OCI-LY7 (cell line): ENCODE results near the gene LCOR. TPM values are rescaled to one million over a fixed set of nuclear protein-coding genes. Genes with fewer than 3 reads are reported as not detected.

Experiments used
- BruUV-seq: library from RNA; stranded (reverse); fragments of 400-500 nt; replicated peaks from 2 replicates; lab custom pipeline; 2021; lab: Mats Ljungman, UMichigan
- CTCF ChIA-PET: fragments of 300-600 bp; sonication (Branson Sonifier 250); formaldehyde crosslinking; loops from one replicate; lab custom pipeline; 2022; ENCODE audit warnings: antibody characterized with exemption; ENCODE audit not compliant: unreplicated experiment; lab: Charles Lee
- POLR2A ChIA-PET: fragments of 300-600 bp; sonication (Branson Sonifier 250); formaldehyde crosslinking; loops from one replicate; lab custom pipeline; 2022; ENCODE audit warnings: antibody characterized with exemption; lab: Charles Lee
- DNase-seq: peaks from one replicate; pipeline ENCODE4 v3.0.0-alpha.2; 2015; ENCODE audit warnings: low spot score
- H2AFZ ChIP-seq: fragments of 200-600 bp; sonication (generic), shearing (Covaris generic); 2 replicates; pipeline ENCODE4 v1.6.1; 2014; ENCODE audit warnings: mild to moderate bottlenecking, antibody characterized with exemption, low read length, moderate library complexity
- H3K27ac ChIP-seq: fragments of 200-600 bp; sonication (generic); 2 replicates; pipeline ENCODE4 v1.5.1; 2014; ENCODE audit warnings: mixed run types, low read depth, mild to moderate bottlenecking, moderate library complexity, low read length, inconsistent platforms; ENCODE audit not compliant: poor library complexity, severe bottlenecking
- H3K36me3 ChIP-seq: fragments of 200-600 bp; sonication (generic); 2 replicates; pipeline ENCODE4 v1.6.1; 2014; ENCODE audit warnings: mild to moderate bottlenecking, antibody characterized with exemption, low read length, moderate library complexity, mixed read lengths; ENCODE audit not compliant: insufficient read depth
- H3K4me1 ChIP-seq: fragments of 200-600 bp; sonication (generic); 2 replicates; pipeline ENCODE4 v1.5.1; 2014; ENCODE audit warnings: mild to moderate bottlenecking, low read length; ENCODE audit not compliant: insufficient read depth, poor library complexity, severe bottlenecking
- H3K4me2 ChIP-seq: fragments of 200-600 bp; sonication (generic); 2 replicates; pipeline ENCODE4 v1.6.1; 2014; ENCODE audit warnings: mild to moderate bottlenecking, low read length
- H3K4me3 ChIP-seq: fragments of 200-600 bp; sonication (generic); 2 replicates; pipeline ENCODE4 v1.5.1; 2014; ENCODE audit warnings: mild to moderate bottlenecking, low read depth, low read length; ENCODE audit not compliant: poor library complexity, severe bottlenecking
- H3K79me2 ChIP-seq: fragments of 200-600 bp; sonication (generic); 2 replicates; pipeline ENCODE4 v1.6.1; 2016; ENCODE audit warnings: low read depth, mild to moderate bottlenecking, low read length, moderate library complexity, mixed read lengths; ENCODE audit not compliant: insufficient read depth
- H3K9me2 ChIP-seq: fragments of 200-600 bp; sonication (generic); 2 replicates; pipeline ENCODE4 v1.6.1; 2016; ENCODE audit warnings: mild to moderate bottlenecking, low read length, mixed read lengths; ENCODE audit not compliant: insufficient read depth
- H3K9me3 ChIP-seq: fragments of 200-600 bp; sonication (generic); 2 replicates; pipeline ENCODE4 v1.6.1; 2014; ENCODE audit warnings: mild to moderate bottlenecking, mixed run types, low read length, mixed read lengths
- H4K20me1 ChIP-seq: fragments of 200-600 bp; sonication (generic); 2 replicates; pipeline ENCODE4 v1.6.1; 2014; ENCODE audit warnings: mild to moderate bottlenecking, antibody characterized with exemption, low read length, moderate library complexity, mixed read lengths; ENCODE audit not compliant: insufficient read depth
- EZH2phosphoT487 ChIP-seq: fragments of 200-600 bp; sonication (generic); IDR thresholded peaks from 2 replicates; pipeline ENCODE4 v1.6.1; 2018; ENCODE audit warnings: low read depth, borderline replicate concordance, mild to moderate bottlenecking, mixed run types, antibody characterized with exemption, low read length, moderate library complexity, mixed read lengths
- intact Hi-C: fragments of 100-400 bp; cut with micrococcal nuclease; formaldehyde crosslinking; loops from one replicate; pipeline ENCODE4 v1.10.0; 2022; ENCODE audit not compliant: unreplicated experiment
- total RNA-seq, 2 experiments: library from RNA; depleted of rRNA in 1 of 2; stranded (reverse); fragments of >200 nt in 1 of 2; shearing (Covaris generic) in 1 of 2; gene quantifications; 2 replicates each; pipeline ENCODE4 v1.2.3, GENCODE V29; 2014 to 2022
- TF ChIP-seq, protein P1 (sequence below): fragments of 200-600 bp; sonication (generic); conservative IDR thresholded peaks from 2 replicates; pipeline ENCODE4 v1.5.1; 2014; ENCODE audit warnings: mild to moderate bottlenecking, antibody characterized with exemption, low read length, moderate library complexity, mixed read lengths

The LCOR gene
- total RNA-seq, 2 experiments from 2014 or later = 17.1 to 58.4 TPM

DNA sequence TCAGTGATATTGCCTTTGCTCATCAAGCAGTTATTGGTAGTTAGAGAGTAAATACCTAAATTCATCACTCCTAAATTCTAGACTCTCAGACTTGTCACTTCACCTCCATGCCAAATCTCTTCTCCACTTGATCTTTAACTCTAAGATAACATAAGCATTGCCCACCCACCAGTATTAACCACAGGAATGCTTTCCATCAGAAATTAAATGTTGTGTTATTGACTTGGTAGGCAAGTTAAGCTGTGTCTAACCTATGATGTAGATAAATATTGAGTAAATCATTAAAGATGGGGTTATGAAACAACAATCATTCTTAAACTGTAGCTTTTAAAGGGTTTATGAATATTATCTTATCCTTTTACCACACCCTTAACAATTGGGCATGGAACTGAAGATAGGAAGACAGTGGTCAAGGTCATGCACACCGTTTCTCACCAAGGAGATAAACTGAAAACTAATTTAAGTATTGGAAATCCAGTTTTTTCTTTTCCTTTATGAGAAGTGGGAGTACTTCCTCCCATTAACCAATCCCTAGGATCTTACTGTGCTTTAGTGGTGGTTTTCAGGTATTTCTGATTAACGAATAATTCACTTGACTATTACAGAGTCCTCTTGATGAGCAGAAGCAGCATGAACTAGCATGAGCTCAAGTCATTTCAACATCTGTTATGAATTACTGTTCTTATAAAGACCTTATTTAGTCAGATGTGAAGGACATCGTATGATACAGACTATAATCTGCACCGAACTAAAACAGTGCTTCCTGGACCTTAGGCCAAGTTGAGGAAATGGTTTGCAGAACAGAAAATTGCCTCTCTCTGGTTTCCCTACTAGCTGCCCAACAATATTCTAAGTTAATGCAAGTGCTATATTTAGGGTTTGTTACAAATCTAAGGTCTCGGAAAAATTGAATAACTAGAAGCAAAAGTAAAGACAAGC is 142.0 kb downstream of the LCOR start:
- ChIA-PET CTCF (interaction anchor here (0.5 kb wide), 1 partner anchor 62 kb away, joined by 3 read pairs; no protein-coding TSS in a partner anchor), POLR2A (interaction anchor here (0.5 to 2.5 kb wide), 14 partner anchors 8 to 475 kb away, joined by 3 to 12 read pairs (median 3); no protein-coding TSS in a partner anchor)
- DNase-seq = peak; percentile 76
- intact Hi-C loops = no loop called here
- Histone ChIP-seq H3K36me3 (no peaks in the 10 kb centered on the region), H3K9me2 (no peaks in the 10 kb centered on the region), H4K20me1 (no peaks in the 10 kb centered on the region), H3K4me1 (peaks cover 41% of the 10 kb centered on the region), H3K4me3 (peak overlapping the region; percentile 10), H2AFZ (peak overlapping the region; percentile 3; the same call in 1 of the 2 replicates), H3K9me3 (no peaks in the 10 kb centered on the region), H3K4me2 (peak overlapping the region; percentile 67), H3K79me2 (no peaks in the 10 kb centered on the region), H3K27ac (peak overlapping the region; percentile 77)
- no TSS peak for BruUV-seq
- TF ChIP-seq, protein P1, sequence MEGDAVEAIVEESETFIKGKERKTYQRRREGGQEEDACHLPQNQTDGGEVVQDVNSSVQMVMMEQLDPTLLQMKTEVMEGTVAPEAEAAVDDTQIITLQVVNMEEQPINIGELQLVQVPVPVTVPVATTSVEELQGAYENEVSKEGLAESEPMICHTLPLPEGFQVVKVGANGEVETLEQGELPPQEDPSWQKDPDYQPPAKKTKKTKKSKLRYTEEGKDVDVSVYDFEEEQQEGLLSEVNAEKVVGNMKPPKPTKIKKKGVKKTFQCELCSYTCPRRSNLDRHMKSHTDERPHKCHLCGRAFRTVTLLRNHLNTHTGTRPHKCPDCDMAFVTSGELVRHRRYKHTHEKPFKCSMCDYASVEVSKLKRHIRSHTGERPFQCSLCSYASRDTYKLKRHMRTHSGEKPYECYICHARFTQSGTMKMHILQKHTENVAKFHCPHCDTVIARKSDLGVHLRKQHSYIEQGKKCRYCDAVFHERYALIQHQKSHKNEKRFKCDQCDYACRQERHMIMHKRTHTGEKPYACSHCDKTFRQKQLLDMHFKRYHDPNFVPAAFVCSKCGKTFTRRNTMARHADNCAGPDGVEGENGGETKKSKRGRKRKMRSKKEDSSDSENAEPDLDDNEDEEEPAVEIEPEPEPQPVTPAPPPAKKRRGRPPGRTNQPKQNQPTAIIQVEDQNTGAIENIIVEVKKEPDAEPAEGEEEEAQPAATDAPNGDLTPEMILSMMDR = no peak
- TF ChIP-seq EZH2phosphoT487 = no peak

DNA sequence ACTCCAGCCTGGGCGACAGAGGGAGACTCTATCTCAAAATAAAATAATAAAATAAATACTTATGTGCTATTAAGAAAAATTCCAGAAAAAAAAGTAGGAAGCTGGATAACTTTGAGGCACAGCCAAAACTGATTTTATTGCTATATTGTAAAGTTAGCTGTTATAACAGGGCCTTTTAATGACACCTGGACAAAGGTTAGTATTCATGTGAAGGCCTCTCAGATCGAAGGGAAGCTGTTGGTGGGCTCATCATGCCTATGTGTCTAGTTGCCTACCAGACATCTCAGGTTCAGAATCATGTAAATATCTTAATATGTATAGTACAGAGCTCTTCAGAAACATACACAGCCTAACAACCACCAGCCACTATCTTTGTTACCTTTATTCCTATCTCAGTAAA is 143.0 kb downstream of the LCOR start:
- H2AFZ ChIP-seq = no peak overlapping the region
- POLR2A ChIA-PET = interaction anchor here (0.7 to 2.5 kb wide), 8 partner anchors 9 to 211 kb away, joined by 3 to 12 read pairs (median 4); no protein-coding TSS in a partner anchor
- no peak overlapping the region for H3K4me3 ChIP-seq
- H3K79me2 ChIP-seq = no peaks in the 10 kb centered on the region
- H3K9me2 ChIP-seq = no peaks in the 10 kb centered on the region
- BruUV-seq = no TSS peak
- no peak for DNase-seq
- TF ChIP-seq EZH2phosphoT487 = no peak
- TF ChIP-seq, protein P1 = no peak
- CTCF ChIA-PET = interaction anchor here (0.5 kb wide), 1 partner anchor 61 kb away, joined by 3 read pairs; no protein-coding TSS in a partner anchor
- H3K9me3 ChIP-seq = no peaks in the 10 kb centered on the region
- no peaks in the 10 kb centered on the region for H3K36me3 ChIP-seq
- peak overlapping the region; percentile 67 for H3K4me2 ChIP-seq
- peak overlapping the region; percentile 77 for H3K27ac ChIP-seq
- H3K4me1 ChIP-seq = peaks cover 41% of the 10 kb centered on the region
- intact Hi-C loops = no loop called here
- H4K20me1 ChIP-seq = no peaks in the 10 kb centered on the region
